Activated CD8-positive, alpha-beta T cell treated with anti-CD3 and anti-CD28 coated beads for 36 hours (primary cell): ENCODE results near the gene BBOF1. TPM values are rescaled to one million over a fixed set of nuclear protein-coding genes. Genes with fewer than 3 reads are reported as not detected.
A peak's percentile ranks its signal among the peaks of the same experiment; 100 is the strongest.

Source experiments
- ATAC-seq: fragments of 200-7000 bp; cut with Tn5 transposase; one replicate; pipeline ENCODE4 v1.10.0; 2021; ENCODE audit warnings: mild to moderate bottlenecking, moderate library complexity
- CTCF ChIA-PET: fragments of 350-600 bp; sonication (Branson Sonifier 250); formaldehyde crosslinking; loops from one replicate; lab custom pipeline; 2021; ENCODE audit warnings: antibody characterized with exemption; lab: Charles Lee
- POLR2A ChIA-PET: fragments of 350-600 bp; sonication (Branson Sonifier 250); formaldehyde crosslinking; loops from one replicate; lab custom pipeline; 2021; ENCODE audit warnings: antibody characterized with exemption; lab: Charles Lee
- DNase-seq: peaks from one replicate; pipeline ENCODE4 v3.0.0-alpha.2; 2020
- H3K27ac Mint-ChIP-seq: one replicate; pipeline ENCODE4 v1.8.0; 2021; ENCODE audit warnings: mild to moderate bottlenecking, mixed read lengths
- H3K27me3 Mint-ChIP-seq: one replicate; pipeline ENCODE4 v1.8.0; 2021; ENCODE audit warnings: mixed read lengths
- H3K36me3 Mint-ChIP-seq: one replicate; pipeline ENCODE4 v1.8.0; 2021; ENCODE audit warnings: low read depth, mixed read lengths
- H3K4me1 Mint-ChIP-seq: one replicate; pipeline ENCODE4 v1.8.0; 2021; ENCODE audit warnings: low read depth, mixed read lengths
- H3K4me3 Mint-ChIP-seq: one replicate; pipeline ENCODE4 v1.8.0; 2021; ENCODE audit warnings: mild to moderate bottlenecking, moderate library complexity, mixed read lengths
- H3K9me3 Mint-ChIP-seq: one replicate; pipeline ENCODE4 v1.8.0; 2021; ENCODE audit warnings: mixed read lengths
- CTCF ChIP-seq: fragments of 200-600 bp; IDR thresholded peaks from one replicate; pipeline ENCODE4 v1.8.0; 2022; ENCODE audit warnings: antibody characterized with exemption, mild to moderate bottlenecking
- intact Hi-C: fragments of 100-400 bp; cut with micrococcal nuclease; formaldehyde crosslinking; loops from one replicate; pipeline ENCODE4 v1.10.0; 2022
- total RNA-seq, 2 experiments: library from RNA; stranded (reverse); gene quantifications; one replicate each; pipeline ENCODE4 v1.2.3, GENCODE V29; 2021

BBOF1 gene
- total RNA-seq, 2 experiments from 2014 or later: 1.2 TPM

DNA sequence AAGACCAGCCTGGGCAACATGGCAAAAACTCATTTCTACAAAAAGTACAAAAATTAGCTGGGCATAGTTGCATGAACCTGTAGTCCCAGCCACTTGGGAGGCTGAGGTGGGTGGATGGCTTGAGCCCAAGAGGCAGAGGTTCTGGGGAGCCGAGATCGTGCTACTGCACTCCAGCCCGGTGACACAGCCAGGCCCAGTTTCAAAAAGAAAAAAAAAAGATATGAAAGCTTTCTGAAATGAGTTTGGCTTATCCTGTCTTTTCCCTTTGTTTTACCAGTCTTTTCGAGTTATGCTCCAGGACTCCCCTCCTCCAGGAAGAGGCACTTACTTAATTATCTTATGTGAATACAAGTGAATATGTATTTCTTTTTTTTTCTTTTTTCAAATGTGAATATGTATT, 3.2 kb downstream of the BBOF1 start:
- ChIA-PET POLR2A (no interaction called here), CTCF (interaction anchor here (0.7 kb wide), 1 partner anchor 70 kb away, joined by 3 read pairs; no protein-coding TSS in a partner anchor)
- no peak overlapping the region for H3K27ac Mint-ChIP-seq

DNA sequence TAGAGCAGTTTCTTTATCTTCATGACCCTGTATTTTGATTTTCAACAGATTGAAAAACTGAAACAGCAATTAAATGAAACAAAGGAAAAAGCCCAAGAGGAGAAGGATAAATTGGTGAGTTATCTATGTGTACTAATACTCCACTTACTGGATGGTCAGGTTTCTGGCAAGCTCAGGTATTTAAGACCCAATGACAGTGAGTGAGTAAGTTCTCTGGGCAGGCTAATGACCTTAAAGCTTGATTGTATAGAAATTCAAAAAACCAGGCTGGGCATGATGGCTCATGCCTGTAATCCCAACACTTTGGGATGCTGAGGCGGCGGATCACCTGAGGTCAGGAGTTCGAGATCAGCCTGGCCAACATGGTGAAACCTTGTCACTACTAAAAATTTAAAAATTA, 10.0 kb downstream of the BBOF1 start:
- H3K36me3 Mint-ChIP-seq: no peaks in the 10 kb centered on the region
- no peak overlapping the region for H3K27ac Mint-ChIP-seq
- ChIA-PET POLR2A (no interaction called here), CTCF (interaction anchor here (0.8 kb wide), 1 partner anchor 93 kb away, joined by 3 read pairs; no protein-coding TSS in a partner anchor)
- DNase-seq (no peak), ATAC-seq (no peak)
- no peaks in the 10 kb centered on the region for H3K9me3 Mint-ChIP-seq
- intact Hi-C loops: no loop called here
- TF ChIP-seq CTCF: no peak
- H3K27me3 Mint-ChIP-seq: no peaks in the 10 kb centered on the region
- no peaks in the 10 kb centered on the region for H3K4me1 Mint-ChIP-seq
- H3K4me3 Mint-ChIP-seq: no peak overlapping the region

More for the DNA sequence above, 3.2 kb downstream of the BBOF1 start:
- DNase-seq: no peak
- intact Hi-C loops: no loop called here
- no peak for ATAC-seq
- no peaks in the 10 kb centered on the region for H3K9me3 Mint-ChIP-seq
- H3K36me3 Mint-ChIP-seq: no peaks in the 10 kb centered on the region
- no peak overlapping the region for H3K4me3 Mint-ChIP-seq
- TF ChIP-seq CTCF: no peak
- H3K27me3 Mint-ChIP-seq: no peaks in the 10 kb centered on the region
- H3K4me1 Mint-ChIP-seq: peaks cover 11% of the 10 kb centered on the region

DNA sequence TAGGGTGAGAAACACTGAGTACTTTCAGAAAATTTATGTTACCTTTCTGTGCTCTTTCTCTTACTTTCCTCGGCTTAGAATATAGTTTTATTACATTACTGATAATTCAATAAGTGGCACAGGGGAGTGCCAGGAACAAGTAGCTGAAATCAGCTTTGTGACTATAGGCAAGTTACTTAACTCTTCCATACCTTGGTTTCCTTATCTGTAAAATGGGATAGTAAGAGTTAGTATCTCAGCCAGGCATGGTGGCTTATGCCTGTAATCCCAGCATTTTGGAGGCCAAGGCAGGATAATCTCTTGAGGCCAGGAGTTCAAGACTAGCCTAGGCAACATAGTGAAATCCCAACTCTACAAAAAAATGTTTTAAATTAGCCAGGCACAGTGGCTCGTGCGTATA, 15.4 kb downstream of the BBOF1 start:
- H3K4me3 Mint-ChIP-seq: no peak overlapping the region
- no peak for TF ChIP-seq CTCF
- H3K36me3 Mint-ChIP-seq: no peaks in the 10 kb centered on the region
- no peak for DNase-seq
- CTCF ChIA-PET: no interaction called here
- no peak overlapping the region for H3K27ac Mint-ChIP-seq
- H3K4me1 Mint-ChIP-seq: no peaks in the 10 kb centered on the region
- POLR2A ChIA-PET: no interaction called here
- H3K27me3 Mint-ChIP-seq: no peaks in the 10 kb centered on the region
- intact Hi-C loops: loop anchor here (10.0 kb wide), 1 partner anchor 70 kb away; no protein-coding TSS in a partner anchor
- H3K9me3 Mint-ChIP-seq: no peaks in the 10 kb centered on the region
- no peak for ATAC-seq

- Mint-ChIP-seq H3K27me3 (no peaks in the 10 kb centered on the region), H3K4me1 (no peaks in the 10 kb centered on the region), H3K36me3 (no peaks in the 10 kb centered on the region), H3K27ac (no peak overlapping the region), H3K4me3 (no peak overlapping the region), H3K9me3 (no peaks in the 10 kb centered on the region)
- no peak for TF ChIP-seq CTCF
- intact Hi-C loops: loop anchor here (10.0 kb wide), 1 partner anchor 71 kb away; no protein-coding TSS in a partner anchor
- CTCF ChIA-PET: interaction anchor here (0.6 kb wide), 1 partner anchor 60 kb away, joined by 3 read pairs; no protein-coding TSS in a partner anchor
- DNase-seq: no peak
- no peak for ATAC-seq
- POLR2A ChIA-PET: interaction anchor here (0.9 kb wide), 1 partner anchor 458 kb away, joined by 3 read pairs; the partner anchor contains the start of genes ISCA2 and NPC2
Observed at GRCh38 chr14:74035556-74035955, 16.4 kb downstream of the BBOF1 start.

GRCh38 chr14:74038020-74038859, 19.1 kb downstream of the BBOF1 start:
- DNase-seq: no peak
- no peak for ATAC-seq
- POLR2A ChIA-PET: no interaction called here
- peak; percentile 81 for TF ChIP-seq CTCF
- no peaks in the 10 kb centered on the region for H3K36me3 Mint-ChIP-seq
- H3K27ac Mint-ChIP-seq: no peak overlapping the region
- intact Hi-C loops: loop anchor here (10.0 kb wide), 1 partner anchor 73 kb away; no protein-coding TSS in a partner anchor
- H3K4me1 Mint-ChIP-seq: no peaks in the 10 kb centered on the region
- H3K27me3 Mint-ChIP-seq: no peaks in the 10 kb centered on the region
- CTCF ChIA-PET: interaction anchor here (0.9 kb wide), 1 partner anchor 96 kb away, joined by 5 read pairs; no protein-coding TSS in a partner anchor
- no peaks in the 10 kb centered on the region for H3K9me3 Mint-ChIP-seq
- no peak overlapping the region for H3K4me3 Mint-ChIP-seq
